GM10266 (cell line): ENCODE data around the gene MEGF10.

ENCODE experiments used
- DNase-seq: peaks from one replicate; pipeline ENCODE4 v3.0.0; 2012; ENCODE audit errors: extremely low spot score
- TF ChIP-seq, protein P1 (sequence below): IDR thresholded peaks from 2 replicates; pipeline ENCODE4 v1.5.1; 2012; ENCODE audit warnings: mild to moderate bottlenecking, low read depth; ENCODE audit not compliant: control insufficient read depth, insufficient read depth; ENCODE audit errors: missing control alignments

The MEGF10 gene

DNA sequence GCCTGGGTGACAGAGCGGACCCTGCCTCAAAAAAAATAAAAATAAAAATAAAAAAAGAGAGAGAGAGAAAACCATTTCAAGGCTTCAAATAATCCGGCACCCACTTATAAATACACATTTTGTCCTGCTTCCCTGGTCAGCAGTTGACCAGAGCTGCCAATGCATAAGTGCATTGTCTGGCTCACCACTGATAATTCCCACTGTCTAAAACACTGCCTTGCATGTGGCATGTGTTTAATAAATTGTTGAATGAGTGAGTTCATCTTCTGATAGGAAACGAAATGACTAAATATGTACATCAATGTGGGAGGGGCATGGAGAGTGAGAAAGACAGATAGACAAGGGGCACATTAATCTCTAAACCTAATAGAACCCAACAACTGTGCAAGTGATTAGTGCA lies 42.9 kb downstream of the MEGF10 start:
- no peak for DNase-seq
- TF ChIP-seq, protein P1, sequence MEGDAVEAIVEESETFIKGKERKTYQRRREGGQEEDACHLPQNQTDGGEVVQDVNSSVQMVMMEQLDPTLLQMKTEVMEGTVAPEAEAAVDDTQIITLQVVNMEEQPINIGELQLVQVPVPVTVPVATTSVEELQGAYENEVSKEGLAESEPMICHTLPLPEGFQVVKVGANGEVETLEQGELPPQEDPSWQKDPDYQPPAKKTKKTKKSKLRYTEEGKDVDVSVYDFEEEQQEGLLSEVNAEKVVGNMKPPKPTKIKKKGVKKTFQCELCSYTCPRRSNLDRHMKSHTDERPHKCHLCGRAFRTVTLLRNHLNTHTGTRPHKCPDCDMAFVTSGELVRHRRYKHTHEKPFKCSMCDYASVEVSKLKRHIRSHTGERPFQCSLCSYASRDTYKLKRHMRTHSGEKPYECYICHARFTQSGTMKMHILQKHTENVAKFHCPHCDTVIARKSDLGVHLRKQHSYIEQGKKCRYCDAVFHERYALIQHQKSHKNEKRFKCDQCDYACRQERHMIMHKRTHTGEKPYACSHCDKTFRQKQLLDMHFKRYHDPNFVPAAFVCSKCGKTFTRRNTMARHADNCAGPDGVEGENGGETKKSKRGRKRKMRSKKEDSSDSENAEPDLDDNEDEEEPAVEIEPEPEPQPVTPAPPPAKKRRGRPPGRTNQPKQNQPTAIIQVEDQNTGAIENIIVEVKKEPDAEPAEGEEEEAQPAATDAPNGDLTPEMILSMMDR = no peak

DNA sequence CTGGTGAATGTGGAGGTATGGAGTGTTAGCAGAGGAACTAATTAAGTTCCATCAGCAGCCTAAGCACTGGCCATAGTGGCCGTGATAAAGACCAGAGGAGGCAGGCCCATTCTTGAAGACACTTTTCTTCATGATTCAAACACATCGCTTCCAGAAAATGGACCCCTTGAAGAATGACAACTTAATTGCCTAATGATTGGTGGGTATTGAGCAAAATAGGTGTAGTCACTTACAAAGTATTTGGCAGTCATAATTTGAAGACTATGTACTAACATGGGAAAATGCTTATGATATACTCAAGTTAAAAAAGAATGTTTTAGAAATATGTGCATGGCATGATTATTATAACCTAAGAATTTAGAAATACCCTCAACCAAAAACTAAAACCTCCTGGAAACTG lies 44.8 kb downstream of the MEGF10 start:
- TF ChIP-seq, protein P1 = no peak
- no peak for DNase-seq

DNA sequence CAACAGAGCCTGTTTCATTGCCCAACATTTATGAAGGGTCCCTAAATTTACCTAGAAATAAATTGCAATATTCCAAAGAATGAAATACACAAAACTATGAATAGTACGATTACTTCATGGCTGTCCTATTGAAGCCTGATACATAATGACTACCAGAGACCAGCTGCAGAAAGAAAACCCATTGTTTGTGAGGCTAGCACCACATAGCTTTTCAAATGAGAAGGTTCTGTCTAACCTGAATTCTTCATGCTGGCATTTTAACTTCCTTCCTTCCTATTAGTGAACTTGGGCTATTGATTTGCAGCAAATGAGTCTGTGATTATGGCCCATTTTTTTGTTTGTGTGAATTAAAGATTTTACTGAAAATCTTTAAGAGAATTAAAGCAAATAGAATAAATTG lies 47.3 kb downstream of the MEGF10 start:
- TF ChIP-seq, protein P1 = no peak
- DNase-seq = no peak

DNA sequence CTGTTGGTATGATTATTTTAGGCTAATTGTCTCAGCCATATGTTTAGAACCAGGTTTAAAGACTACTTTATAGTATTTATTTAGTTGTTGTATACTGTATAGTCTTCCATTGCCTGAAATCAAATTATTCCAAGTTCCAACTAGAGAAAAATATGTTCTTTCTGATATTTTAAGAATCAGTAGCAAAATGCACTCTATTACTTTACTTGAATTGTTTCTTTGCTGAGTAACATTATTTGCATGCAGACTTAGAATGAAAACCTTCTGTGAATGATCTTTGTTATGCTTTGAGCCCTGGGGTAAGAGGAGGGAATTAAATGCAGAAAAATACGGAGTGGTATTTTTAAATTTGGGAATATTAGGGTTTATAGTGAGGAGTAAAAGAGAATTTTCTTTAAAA lies 47.9 kb downstream of the MEGF10 start:
- DNase-seq = no peak
- TF ChIP-seq, protein P1 = no peak

DNA sequence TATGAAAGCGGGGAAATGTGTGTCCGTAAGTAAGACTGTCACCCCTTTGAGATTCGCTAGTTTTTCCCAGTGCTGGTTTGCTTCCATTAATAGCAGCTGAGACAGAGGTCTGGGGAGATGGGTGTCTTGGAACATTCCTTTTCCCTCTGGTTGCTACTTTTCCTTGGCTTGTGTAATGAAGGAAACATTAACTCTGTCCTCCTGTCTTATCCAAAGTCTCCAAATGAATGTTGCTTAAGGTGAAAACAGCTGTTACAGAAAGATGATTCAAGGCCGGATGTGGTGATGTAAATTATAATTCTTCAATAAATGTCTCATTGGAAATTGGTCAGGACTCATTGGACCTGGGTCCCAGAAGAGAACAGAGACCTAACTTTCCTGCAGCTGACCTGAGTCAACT lies 50.0 kb downstream of the MEGF10 start:
- no peak for DNase-seq
- TF ChIP-seq, protein P1 = no peak

DNA sequence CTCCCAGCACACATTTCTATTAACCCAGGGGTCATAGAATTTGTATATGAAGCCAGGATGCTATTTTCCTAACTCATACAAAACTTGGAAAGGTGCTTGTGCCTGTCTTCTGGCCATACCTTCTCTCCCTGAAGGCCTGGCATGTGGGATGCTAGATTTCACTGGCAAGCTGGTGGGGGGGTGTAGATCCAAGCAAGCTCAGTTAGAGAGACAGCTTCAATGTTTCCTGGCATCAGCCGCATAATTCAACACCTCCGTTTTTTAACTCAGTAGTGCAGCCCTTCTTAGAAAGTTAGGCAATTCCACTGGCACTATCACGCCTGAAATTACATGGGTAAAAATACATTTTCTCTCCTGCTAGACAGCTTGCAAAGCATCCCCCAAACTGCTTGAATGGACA lies 51.8 kb downstream of the MEGF10 start:
- TF ChIP-seq, protein P1 = no peak
- no peak for DNase-seq

DNA sequence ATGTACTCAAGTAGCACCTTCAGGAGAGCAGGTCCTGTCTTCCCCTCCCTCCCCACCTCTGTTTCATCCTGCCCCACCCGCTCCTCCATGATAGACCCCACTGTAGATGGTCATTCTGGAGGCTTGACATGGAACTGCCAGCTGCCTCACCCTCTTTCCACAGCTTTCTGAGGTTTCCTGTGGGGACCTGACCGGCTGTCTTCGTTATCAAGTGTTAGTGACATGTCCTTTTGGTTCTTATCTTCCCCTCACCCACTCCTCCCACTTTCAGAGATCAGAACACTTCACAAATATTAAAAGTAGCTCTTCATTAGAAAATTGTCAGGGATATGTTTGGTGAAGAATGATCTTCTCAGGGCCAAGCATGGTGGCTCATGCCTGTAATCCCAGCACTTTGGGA lies 52.7 kb downstream of the MEGF10 start:
- TF ChIP-seq, protein P1 = no peak
- DNase-seq = no peak
